HepG2 (cell line): ENCODE results near the gene PDZD4. TPM values are rescaled to one million over a fixed set of nuclear protein-coding genes. Genes with fewer than 3 reads are reported as not detected.

Source experiments
- ATAC-seq: fragments of 200-7000 bp; cut with Tn5 transposase; 3 replicates; pipeline ENCODE4 v1.9.1; 2020; ENCODE audit warnings: mild to moderate bottlenecking, moderate library complexity
- BruUV-seq: library from RNA; stranded (reverse); fragments of 400-500 nt; replicated peaks from 2 replicates; lab custom pipeline; 2021; lab: Mats Ljungman, UMichigan
- CTCF ChIA-PET: fragments of 300-600 bp; formaldehyde crosslinking; extraction: SDS; loops from one replicate; lab custom pipeline; 2021; ENCODE audit warnings: low total read pairs, inconsistent platforms, low intra/inter-chr PET ratio; lab: Yijun Ruan, JAX
- POLR2A ChIA-PET: fragments of 350-600 bp; sonication (Branson Sonifier 250); formaldehyde crosslinking; loops from one replicate; lab custom pipeline; 2020; ENCODE audit warnings: antibody characterized with exemption, inconsistent platforms; lab: Yijun Ruan, JAX
- DNase-seq: peaks from one replicate; pipeline ENCODE4 v3.0.0-alpha.2; 2015; ENCODE audit warnings: low spot score
- FAIRE-seq: peaks from 3 replicates; lab custom pipeline; 2011; peaks lifted over from hg19 to GRCh38; lab: Jason Lieb, UNC
- H2AFZ ChIP-seq: one replicate; pipeline ENCODE4 v1.6.1; 2011; ENCODE audit warnings: low read length, inconsistent platforms
- H3K27ac ChIP-seq: fragments of 300-600 bp; 3 replicates; pipeline ENCODE4 v1.8.0; 2011; ENCODE audit warnings: mixed run types, mild to moderate bottlenecking, mixed read lengths, low read length, inconsistent platforms; ENCODE audit not compliant: insufficient read depth; ENCODE audit errors: extremely low read length
- H3K27me3 ChIP-seq, 2 experiments: fragments of 200-600 bp in 1 of 2; 2 replicates in 1 of 2; 3 replicates in 1 of 2; pipeline versions ENCODE4 v1.6.0 to v1.8.0; 2011; ENCODE audit warnings: low read length in 2 of 2, mild to moderate bottlenecking in 2 of 2, moderate library complexity in 2 of 2, inconsistent platforms in 1 of 2; ENCODE audit not compliant: insufficient read depth in 2 of 2, control insufficient read depth in 1 of 2
- H3K36me3 ChIP-seq, 2 experiments: fragments of 200-600 bp in 1 of 2; replicated peaks in 1 of 2; 2 replicates in 1 of 2; 3 replicates in 1 of 2; pipeline versions ENCODE4 v1.5.1 to v1.8.0; 2011; ENCODE audit warnings: low read length in 2 of 2, inconsistent platforms in 1 of 2; ENCODE audit not compliant: insufficient read depth in 2 of 2, control insufficient read depth in 1 of 2
- H3K4me1 ChIP-seq: 2 replicates; pipeline ENCODE4 v1.5.1; 2012; ENCODE audit warnings: low read length, inconsistent platforms; ENCODE audit not compliant: insufficient read depth
- H3K4me2 ChIP-seq: 2 replicates; pipeline ENCODE4 v1.6.0; 2011; ENCODE audit warnings: low read depth, low read length, inconsistent platforms
- H3K4me3 ChIP-seq, 3 experiments: fragments of 200-600 bp in 1 of 3; sonication (generic), shearing (Covaris generic) in 1 of 3; replicated peaks in 1 of 3; 2 replicates each; pipeline ENCODE4 v1.5.1; 2011 to 2016; ENCODE audit warnings: low read length in 3 of 3, inconsistent platforms in 2 of 3, low read depth in 2 of 3, mild to moderate bottlenecking in 2 of 3, control low read depth in 1 of 3, mixed read lengths in 1 of 3; ENCODE audit not compliant: insufficient read depth in 1 of 3
- H3K79me2 ChIP-seq: one replicate; pipeline ENCODE4 v1.6.1; 2011; ENCODE audit warnings: low read length, inconsistent platforms; ENCODE audit not compliant: insufficient read depth
- H3K9ac ChIP-seq: 2 replicates; pipeline ENCODE4 v1.6.0; 2011; ENCODE audit warnings: mild to moderate bottlenecking, low read depth, low read length, inconsistent platforms; ENCODE audit not compliant: insufficient read depth
- H3K9me3 ChIP-seq: 2 replicates; pipeline ENCODE4 v1.5.1; 2012; ENCODE audit warnings: mild to moderate bottlenecking, low read length
- H4K20me1 ChIP-seq: 2 replicates; pipeline ENCODE4 v1.6.0; 2011; ENCODE audit warnings: inconsistent platforms, mild to moderate bottlenecking, low read length, moderate library complexity; ENCODE audit not compliant: insufficient read depth
- HMGA1 ChIP-seq: sonication (generic); formaldehyde crosslinking; conservative IDR thresholded peaks from 2 replicates; pipeline ENCODE4 v1.4.0; 2020; ENCODE audit warnings: missing genetic modification reagents
- JARID2 ChIP-seq: sonication (generic); formaldehyde crosslinking; IDR thresholded peaks from 2 replicates; pipeline ENCODE4 v1.8.1; 2023; ENCODE audit warnings: missing genetic modification reagents, inconsistent platforms; ENCODE audit not compliant: insufficient replicate concordance
- NR0B2 ChIP-seq: sonication (generic); formaldehyde crosslinking; IDR thresholded peaks from 2 replicates; pipeline ENCODE4 v1.4.0; 2020; ENCODE audit warnings: mild to moderate bottlenecking, missing genetic modification reagents
- PAWR ChIP-seq: sonication (generic); formaldehyde crosslinking; IDR thresholded peaks from 2 replicates; pipeline ENCODE4 v1.4.0; 2020; ENCODE audit warnings: missing genetic modification reagents, mild to moderate bottlenecking, borderline replicate concordance
- SRY ChIP-seq: sonication (generic); formaldehyde crosslinking; IDR thresholded peaks from 2 replicates; pipeline ENCODE4 v1.8.0; 2022; ENCODE audit warnings: mild to moderate bottlenecking, missing genetic modification reagents
- TSC22D2 ChIP-seq: sonication (generic); formaldehyde crosslinking; IDR thresholded peaks from 2 replicates; pipeline ENCODE4 v1.5.1; 2020; ENCODE audit warnings: missing genetic modification reagents, mild to moderate bottlenecking, borderline replicate concordance
- ZBTB3 ChIP-seq: sonication (generic); formaldehyde crosslinking; IDR thresholded peaks from 2 replicates; pipeline ENCODE4 v1.4.0; 2020; ENCODE audit warnings: low read depth, mild to moderate bottlenecking, moderate library complexity, missing genetic modification reagents, borderline replicate concordance
- ZC3H4 ChIP-seq: sonication (generic); formaldehyde crosslinking; IDR thresholded peaks from 2 replicates; pipeline ENCODE4 v1.4.0; 2020; ENCODE audit warnings: missing genetic modification reagents, borderline replicate concordance
- ZNF121 ChIP-seq: sonication (generic); formaldehyde crosslinking; IDR thresholded peaks from 2 replicates; pipeline ENCODE4 v1.5.0; 2020; ENCODE audit warnings: mild to moderate bottlenecking, missing genetic modification reagents
- ZNF572 ChIP-seq: sonication (generic); formaldehyde crosslinking; IDR thresholded peaks from 2 replicates; pipeline ENCODE4 v1.5.1; 2020; ENCODE audit warnings: mild to moderate bottlenecking, missing genetic modification reagents
- ZNF788 ChIP-seq: sonication (generic); formaldehyde crosslinking; IDR thresholded peaks from 2 replicates; pipeline ENCODE4 v1.5.0; 2020; ENCODE audit warnings: mild to moderate bottlenecking, missing genetic modification reagents, borderline replicate concordance
- ZSCAN9 ChIP-seq: IDR thresholded peaks from 2 replicates; pipeline ENCODE4 v1.6.1; 2016; ENCODE audit warnings: borderline replicate concordance
- WGBS: methylation state at CpG from one replicate; pipeline ENCODE4 v1.1.6; 2017; ENCODE audit warnings: low lambda C conversion rate; 5-methylcytosine and 5-hydroxymethylcytosine counted together
- in situ Hi-C: cut with HindIII; loops from 2 replicates; pipeline ENCODE4 v1.10.0; 2017; ENCODE audit warnings: low pct_unique_long_range_greater_than_20kb; ENCODE audit not compliant: extremely low pct_ligation_motif_present
- intact Hi-C: fragments of 100-400 bp; cut with micrococcal nuclease; formaldehyde crosslinking; loops from one replicate; pipeline ENCODE4 v1.10.0; 2022; ENCODE audit not compliant: unreplicated experiment
- polyA plus RNA-seq, 8 experiments: library from polyadenylated mRNA; depleted of rRNA in 3 of 8; stranded (reverse) in 7 of 8; unstranded in 1 of 8; fragments of >200 nt; fragmentation: Illumina TruSeq in 4 of 8; extraction: Trizol in 4 of 8; gene quantifications; 2 replicates each; pipeline versions ENCODE4 v1.2.1 to v1.2.3, GENCODE V29; 2011 to 2016; ENCODE audit warnings: low read depth in 4 of 8, missing spikeins in 1 of 8, mixed read lengths in 1 of 8; ENCODE audit not compliant: insufficient read depth in 1 of 8
- total RNA-seq, 5 experiments: library from RNA; depleted of rRNA; stranded (reverse); fragments of >200 nt; fragmentation: Illumina TruSeq; extraction: Trizol; gene quantifications; 2 replicates each; pipeline ENCODE4 v1.2.3, GENCODE V29; 2016; ENCODE audit warnings: low read depth in 1 of 5
- TF ChIP-seq, protein P1 (sequence below): sonication (generic); formaldehyde crosslinking; IDR thresholded peaks from 2 replicates; pipeline ENCODE4 v1.9.0; 2022; ENCODE audit warnings: missing genetic modification reagents, mild to moderate bottlenecking, borderline replicate concordance
- TF ChIP-seq, protein P2 (sequence below): sonication (generic); formaldehyde crosslinking; IDR thresholded peaks from 2 replicates; pipeline ENCODE4 v1.4.0; 2020; ENCODE audit warnings: missing genetic modification reagents
- TF ChIP-seq, protein P3 (sequence below): sonication (generic); formaldehyde crosslinking; IDR thresholded peaks from 2 replicates; pipeline ENCODE4 v1.4.0; 2020; ENCODE audit warnings: missing genetic modification reagents; ENCODE audit errors: not compliant biosample characterization

Gene PDZD4
- total and polyA plus RNA-seq, 2 of the 13 experiments (the other 11 are each of a cell fraction or from before 2014, with no cell fraction given) = not detected

DNA sequence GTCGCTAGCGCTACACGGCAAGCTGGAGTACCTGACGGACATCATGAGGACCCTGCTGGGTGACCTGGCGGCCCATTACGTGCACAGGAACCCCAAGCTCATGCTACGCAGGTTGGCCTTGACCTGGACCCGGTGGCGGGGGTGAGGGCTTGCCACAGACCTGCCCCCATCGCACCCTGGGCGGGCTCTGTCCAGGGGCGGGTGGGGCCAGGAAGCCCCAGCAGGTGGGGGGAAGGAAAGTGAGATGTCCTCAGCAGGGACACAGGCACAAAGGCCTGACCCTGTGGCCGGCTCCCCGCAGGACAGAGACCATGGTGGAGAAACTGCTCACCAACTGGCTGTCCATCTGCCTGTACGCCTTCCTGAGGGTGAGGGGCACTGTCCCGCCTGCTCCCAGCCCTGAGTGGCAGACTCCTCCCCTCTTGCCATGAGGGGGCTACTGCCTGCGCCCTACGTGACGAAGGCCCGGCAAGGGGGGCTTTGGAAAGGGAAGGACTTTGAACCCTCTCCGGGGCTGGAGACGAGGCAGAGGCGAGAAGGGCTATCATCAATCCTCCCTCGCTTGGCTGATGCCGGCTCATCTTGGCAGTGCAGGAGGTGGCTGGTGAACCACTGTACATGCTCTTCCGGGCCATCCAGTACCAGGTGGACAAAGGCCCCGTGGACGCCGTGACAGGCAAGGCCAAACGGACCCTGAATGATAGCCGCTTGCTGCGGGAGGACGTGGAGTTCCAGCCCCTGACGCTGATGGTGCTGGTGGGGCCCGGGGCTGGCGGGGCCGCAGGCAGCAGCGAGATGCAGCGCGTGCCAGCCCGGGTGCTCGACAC lies 54.8 kb downstream of the PDZD4 start (continued):
- TF ChIP-seq, protein P1, sequence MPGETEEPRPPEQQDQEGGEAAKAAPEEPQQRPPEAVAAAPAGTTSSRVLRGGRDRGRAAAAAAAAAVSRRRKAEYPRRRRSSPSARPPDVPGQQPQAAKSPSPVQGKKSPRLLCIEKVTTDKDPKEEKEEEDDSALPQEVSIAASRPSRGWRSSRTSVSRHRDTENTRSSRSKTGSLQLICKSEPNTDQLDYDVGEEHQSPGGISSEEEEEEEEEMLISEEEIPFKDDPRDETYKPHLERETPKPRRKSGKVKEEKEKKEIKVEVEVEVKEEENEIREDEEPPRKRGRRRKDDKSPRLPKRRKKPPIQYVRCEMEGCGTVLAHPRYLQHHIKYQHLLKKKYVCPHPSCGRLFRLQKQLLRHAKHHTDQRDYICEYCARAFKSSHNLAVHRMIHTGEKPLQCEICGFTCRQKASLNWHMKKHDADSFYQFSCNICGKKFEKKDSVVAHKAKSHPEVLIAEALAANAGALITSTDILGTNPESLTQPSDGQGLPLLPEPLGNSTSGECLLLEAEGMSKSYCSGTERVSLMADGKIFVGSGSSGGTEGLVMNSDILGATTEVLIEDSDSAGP (CRISPR knock-in tag) = no peak
- TF ChIP-seq JARID2 (CRISPR knock-in tag) (no peak), SRY (CRISPR knock-in tag) (no peak)
- TF ChIP-seq, protein P2, sequence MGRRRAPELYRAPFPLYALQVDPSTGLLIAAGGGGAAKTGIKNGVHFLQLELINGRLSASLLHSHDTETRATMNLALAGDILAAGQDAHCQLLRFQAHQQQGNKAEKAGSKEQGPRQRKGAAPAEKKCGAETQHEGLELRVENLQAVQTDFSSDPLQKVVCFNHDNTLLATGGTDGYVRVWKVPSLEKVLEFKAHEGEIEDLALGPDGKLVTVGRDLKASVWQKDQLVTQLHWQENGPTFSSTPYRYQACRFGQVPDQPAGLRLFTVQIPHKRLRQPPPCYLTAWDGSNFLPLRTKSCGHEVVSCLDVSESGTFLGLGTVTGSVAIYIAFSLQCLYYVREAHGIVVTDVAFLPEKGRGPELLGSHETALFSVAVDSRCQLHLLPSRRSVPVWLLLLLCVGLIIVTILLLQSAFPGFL (CRISPR knock-in tag) = no peak

DNA sequence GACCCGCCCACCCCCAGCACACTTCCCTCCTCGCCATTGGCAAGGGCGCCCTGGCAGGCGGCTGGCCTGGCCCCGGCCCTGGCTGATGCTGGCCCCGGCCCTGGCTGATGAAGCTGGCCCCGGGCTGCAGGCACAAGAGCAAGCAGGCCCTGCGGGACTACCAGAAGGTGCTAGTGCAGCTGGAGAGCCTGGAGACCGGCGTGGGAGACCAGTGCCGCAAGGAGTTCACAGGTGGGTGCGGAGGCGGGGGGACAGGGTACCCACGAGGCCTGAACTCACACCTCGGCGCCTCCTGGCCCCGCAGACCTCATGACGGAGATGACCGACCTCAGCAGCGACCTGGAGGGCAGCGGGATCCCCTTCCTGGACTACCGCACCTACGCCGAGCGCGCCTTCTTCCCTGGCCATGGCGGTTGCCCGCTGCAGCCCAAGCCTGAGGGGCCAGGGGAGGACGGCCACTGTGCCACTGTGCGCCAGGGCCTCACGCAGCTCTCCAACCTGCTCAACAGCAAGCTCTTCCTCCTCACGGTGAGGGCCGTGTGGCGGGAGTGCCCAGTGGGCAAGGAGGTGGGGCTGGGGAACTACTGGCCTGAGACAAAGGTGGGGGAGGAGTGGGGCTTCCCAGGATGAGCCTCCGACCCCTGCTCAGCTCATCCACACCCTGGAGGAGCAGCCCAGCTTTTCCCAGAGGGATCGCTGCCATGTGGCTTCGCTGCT lies 55.6 kb downstream of the PDZD4 start:
- Histone ChIP-seq H3K9ac (no peak overlapping the region), H4K20me1 (no peaks in the 10 kb centered on the region), H3K9me3 (no peaks in the 10 kb centered on the region), H3K36me3 (no peaks in the 10 kb centered on the region), H2AFZ (no peak overlapping the region), H3K4me3 (no peak overlapping the region), H3K4me1 (no peaks in the 10 kb centered on the region), H3K79me2 (no peaks in the 10 kb centered on the region), H3K27ac (no peak overlapping the region), H3K4me2 (no peak overlapping the region), H3K27me3 (no peaks in the 10 kb centered on the region)
- no CpG with 5 or more reads among the region's 37 CpGs for WGBS
- in situ Hi-C loops = no loop called here
- ATAC-seq (no peak), DNase-seq (no peak), FAIRE-seq (no peak)
- intact Hi-C loops = no loop called here
- ChIA-PET CTCF (no interaction called here), POLR2A (no interaction called here)
- BruUV-seq = no TSS peak
- no peak for TF ChIP-seq TSC22D2 (CRISPR knock-in tag)
- no peak for TF ChIP-seq ZNF788 (CRISPR knock-in tag)
- TF ChIP-seq, protein P3, sequence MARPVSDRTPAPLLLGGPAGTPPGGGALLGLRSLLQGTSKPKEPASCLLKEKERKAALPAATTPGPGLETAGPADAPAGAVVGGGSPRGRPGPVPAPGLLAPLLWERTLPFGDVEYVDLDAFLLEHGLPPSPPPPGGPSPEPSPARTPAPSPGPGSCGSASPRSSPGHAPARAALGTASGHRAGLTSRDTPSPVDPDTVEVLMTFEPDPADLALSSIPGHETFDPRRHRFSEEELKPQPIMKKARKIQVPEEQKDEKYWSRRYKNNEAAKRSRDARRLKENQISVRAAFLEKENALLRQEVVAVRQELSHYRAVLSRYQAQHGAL (CRISPR knock-in tag) = no peak
- no peak for TF ChIP-seq ZBTB3 (CRISPR knock-in tag)
- TF ChIP-seq PAWR (CRISPR knock-in tag) = no peak
- TF ChIP-seq HMGA1 (CRISPR knock-in tag) = no peak
- TF ChIP-seq NR0B2 (CRISPR knock-in tag) = no peak
- no peak for TF ChIP-seq ZC3H4 (CRISPR knock-in tag)
- TF ChIP-seq ZSCAN9 (CRISPR knock-in tag) = no peak
- no peak for TF ChIP-seq ZNF121 (CRISPR knock-in tag)
- no peak for TF ChIP-seq ZNF572 (CRISPR knock-in tag)
